WERI-Rb-1 (cell line): ENCODE measurements around the gene CD4.

Experiments used
- DNase-seq: peaks from one replicate; pipeline ENCODE4 v3.0.0-alpha.2; 2020
- H3K27ac ChIP-seq: fragments of 250-450 bp; sonication (Bioruptor Pico); 2 replicates; pipeline ENCODE4 v1.5.1; 2020; ENCODE audit warnings: mild to moderate bottlenecking, moderate library complexity
- H3K27me3 ChIP-seq: fragments of 250-450 bp; sonication (Bioruptor Pico); 2 replicates; pipeline ENCODE4 v1.5.1; 2021; ENCODE audit warnings: mild to moderate bottlenecking, low read depth, moderate library complexity; ENCODE audit not compliant: insufficient read depth, severe bottlenecking
- H3K36me3 ChIP-seq: fragments of 250-450 bp; sonication (Bioruptor Pico); 2 replicates; pipeline ENCODE4 v1.5.1; 2020; ENCODE audit warnings: mild to moderate bottlenecking, moderate library complexity
- H3K4me3 ChIP-seq: 2 replicates; pipeline ENCODE4 v1.5.1; 2011; ENCODE audit warnings: low read depth, mild to moderate bottlenecking, control low read depth, low read length
- H3K9me3 ChIP-seq: fragments of 250-450 bp; sonication (Bioruptor Pico); 2 replicates; pipeline ENCODE4 v1.5.1; 2021; ENCODE audit warnings: mild to moderate bottlenecking, moderate library complexity; ENCODE audit not compliant: severe bottlenecking
- TF ChIP-seq, protein P1 (sequence below): IDR thresholded peaks from 2 replicates; pipeline ENCODE4 v1.5.1; 2011; ENCODE audit warnings: low read depth, mild to moderate bottlenecking, control low read depth, inconsistent platforms, low read length

Gene CD4

DNA sequence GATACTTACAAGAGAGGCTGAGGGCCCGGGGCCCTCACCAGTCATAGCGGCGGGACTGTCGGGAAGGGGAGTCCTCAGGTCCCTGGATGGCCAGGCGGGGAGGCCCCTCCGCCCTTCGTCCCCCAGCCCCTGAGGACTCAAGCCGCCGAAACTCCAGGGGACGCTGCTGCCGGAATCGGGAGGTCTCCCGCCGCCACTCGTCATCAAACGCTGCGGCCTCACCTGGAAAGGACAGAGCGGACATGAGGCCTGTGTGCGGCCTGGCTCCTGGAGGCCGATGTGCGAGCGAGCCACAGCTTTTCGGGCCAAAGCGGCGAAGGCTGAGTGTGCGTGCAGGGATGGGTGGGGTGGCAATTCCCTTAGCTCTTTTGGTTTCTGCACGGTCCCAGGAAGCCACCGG, 40.6 kb upstream of the CD4 start:
- no peak for DNase-seq
- Histone ChIP-seq H3K27ac (no peak overlapping the region), H3K36me3 (peaks cover 72% of the 10 kb centered on the region), H3K9me3 (no peaks in the 10 kb centered on the region), H3K27me3 (no peaks in the 10 kb centered on the region), H3K4me3 (no peak overlapping the region)
- TF ChIP-seq, protein P1, sequence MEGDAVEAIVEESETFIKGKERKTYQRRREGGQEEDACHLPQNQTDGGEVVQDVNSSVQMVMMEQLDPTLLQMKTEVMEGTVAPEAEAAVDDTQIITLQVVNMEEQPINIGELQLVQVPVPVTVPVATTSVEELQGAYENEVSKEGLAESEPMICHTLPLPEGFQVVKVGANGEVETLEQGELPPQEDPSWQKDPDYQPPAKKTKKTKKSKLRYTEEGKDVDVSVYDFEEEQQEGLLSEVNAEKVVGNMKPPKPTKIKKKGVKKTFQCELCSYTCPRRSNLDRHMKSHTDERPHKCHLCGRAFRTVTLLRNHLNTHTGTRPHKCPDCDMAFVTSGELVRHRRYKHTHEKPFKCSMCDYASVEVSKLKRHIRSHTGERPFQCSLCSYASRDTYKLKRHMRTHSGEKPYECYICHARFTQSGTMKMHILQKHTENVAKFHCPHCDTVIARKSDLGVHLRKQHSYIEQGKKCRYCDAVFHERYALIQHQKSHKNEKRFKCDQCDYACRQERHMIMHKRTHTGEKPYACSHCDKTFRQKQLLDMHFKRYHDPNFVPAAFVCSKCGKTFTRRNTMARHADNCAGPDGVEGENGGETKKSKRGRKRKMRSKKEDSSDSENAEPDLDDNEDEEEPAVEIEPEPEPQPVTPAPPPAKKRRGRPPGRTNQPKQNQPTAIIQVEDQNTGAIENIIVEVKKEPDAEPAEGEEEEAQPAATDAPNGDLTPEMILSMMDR = no peak

DNA sequence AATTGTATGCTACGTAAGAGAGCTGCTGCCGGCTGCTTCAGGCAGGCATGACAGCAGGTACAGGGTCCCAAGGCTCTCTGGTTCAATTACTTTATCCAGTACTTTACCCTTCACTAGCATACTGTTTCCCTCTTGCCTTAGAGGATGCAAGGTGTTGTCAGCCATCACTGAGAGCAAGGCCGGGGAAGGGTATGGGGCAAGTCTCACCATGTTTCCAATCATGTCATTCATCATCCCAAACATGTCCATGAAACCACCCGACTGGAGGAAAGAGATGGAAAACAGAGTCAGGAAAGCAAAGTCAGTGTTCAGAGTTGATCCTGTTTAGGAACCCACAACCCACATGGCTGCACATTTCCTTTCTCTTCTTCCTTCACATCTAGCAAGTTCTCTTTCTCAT, 38.8 kb upstream of the CD4 start:
- no peak for DNase-seq
- H3K27me3 ChIP-seq = no peaks in the 10 kb centered on the region
- TF ChIP-seq, protein P1 = no peak
- H3K27ac ChIP-seq = no peak overlapping the region
- no peak overlapping the region for H3K4me3 ChIP-seq
- peaks cover 71% of the 10 kb centered on the region for H3K36me3 ChIP-seq
- no peaks in the 10 kb centered on the region for H3K9me3 ChIP-seq

DNA sequence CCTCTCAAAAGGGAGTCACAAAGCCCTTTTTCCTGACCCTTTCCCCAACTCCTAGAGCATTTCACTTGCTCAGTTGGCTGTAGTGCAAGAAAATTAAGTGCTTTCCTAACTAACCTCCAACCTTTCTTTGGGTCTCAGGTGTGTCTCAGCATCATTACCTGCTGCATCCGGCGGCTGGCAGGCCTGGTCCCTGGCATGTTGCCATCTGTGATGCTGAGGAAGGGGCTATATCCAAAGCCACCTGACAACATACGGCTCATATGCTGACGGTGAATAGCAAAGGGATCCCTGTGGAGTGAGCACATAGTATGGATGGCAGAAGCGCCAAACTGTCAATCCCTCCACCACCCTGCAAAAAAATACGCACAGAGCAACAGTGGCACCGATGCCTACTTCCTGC, 37.6 kb upstream of the CD4 start:
- Histone ChIP-seq H3K27ac (peak overlapping the region; percentile 97), H3K9me3 (no peaks in the 10 kb centered on the region), H3K36me3 (peaks cover 58% of the 10 kb centered on the region), H3K27me3 (no peaks in the 10 kb centered on the region), H3K4me3 (peak overlapping the region; percentile 73; the same call in 1 of the 2 replicates)
- DNase-seq = no peak
- TF ChIP-seq, protein P1 = no peak

DNA sequence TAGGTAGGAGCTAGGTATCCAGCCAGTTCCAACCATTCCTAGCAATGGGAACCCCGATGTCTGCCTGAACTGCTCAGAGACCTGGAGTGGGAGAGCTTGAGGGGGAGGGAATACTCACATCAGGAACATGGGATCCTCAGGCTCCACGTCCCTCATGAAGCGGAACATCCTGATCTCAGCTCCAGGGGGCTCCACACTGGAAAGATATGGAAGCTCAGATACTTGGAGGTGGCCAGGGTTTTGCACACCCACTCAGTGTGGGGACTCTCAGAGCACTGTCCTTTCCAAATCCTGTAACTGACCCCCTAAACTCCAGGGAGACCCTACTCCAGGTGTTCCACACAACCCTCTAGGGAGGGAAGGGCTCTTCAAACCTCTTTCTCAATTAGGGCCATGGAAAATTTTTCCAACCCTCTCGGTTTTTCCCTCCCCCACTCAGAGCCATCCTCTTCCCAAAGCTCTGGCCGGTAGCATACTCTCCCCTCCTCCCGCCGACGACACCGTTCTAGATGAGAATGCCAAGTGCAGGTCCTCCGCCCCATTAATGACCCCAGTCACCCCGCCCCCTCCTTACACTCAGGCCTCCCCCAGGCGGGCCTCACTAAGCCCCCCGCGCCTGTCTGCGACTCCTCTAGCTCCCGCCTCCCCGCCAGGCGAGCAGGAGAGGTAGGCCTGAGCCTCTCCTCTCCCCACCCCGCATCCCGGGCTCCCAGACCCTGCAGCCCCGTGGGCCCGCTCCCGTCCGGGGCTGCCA, 37.0 kb upstream of the CD4 start:
- Histone ChIP-seq H3K4me3 (peak overlapping the region; percentile 73), H3K9me3 (no peaks in the 10 kb centered on the region), H3K27ac (peak overlapping the region; percentile 97), H3K27me3 (no peaks in the 10 kb centered on the region), H3K36me3 (peaks cover 52% of the 10 kb centered on the region)
- TF ChIP-seq, protein P1 = peak; percentile 43; the same call in 1 of the 2 replicates
- peak; percentile 72 for DNase-seq

DNA sequence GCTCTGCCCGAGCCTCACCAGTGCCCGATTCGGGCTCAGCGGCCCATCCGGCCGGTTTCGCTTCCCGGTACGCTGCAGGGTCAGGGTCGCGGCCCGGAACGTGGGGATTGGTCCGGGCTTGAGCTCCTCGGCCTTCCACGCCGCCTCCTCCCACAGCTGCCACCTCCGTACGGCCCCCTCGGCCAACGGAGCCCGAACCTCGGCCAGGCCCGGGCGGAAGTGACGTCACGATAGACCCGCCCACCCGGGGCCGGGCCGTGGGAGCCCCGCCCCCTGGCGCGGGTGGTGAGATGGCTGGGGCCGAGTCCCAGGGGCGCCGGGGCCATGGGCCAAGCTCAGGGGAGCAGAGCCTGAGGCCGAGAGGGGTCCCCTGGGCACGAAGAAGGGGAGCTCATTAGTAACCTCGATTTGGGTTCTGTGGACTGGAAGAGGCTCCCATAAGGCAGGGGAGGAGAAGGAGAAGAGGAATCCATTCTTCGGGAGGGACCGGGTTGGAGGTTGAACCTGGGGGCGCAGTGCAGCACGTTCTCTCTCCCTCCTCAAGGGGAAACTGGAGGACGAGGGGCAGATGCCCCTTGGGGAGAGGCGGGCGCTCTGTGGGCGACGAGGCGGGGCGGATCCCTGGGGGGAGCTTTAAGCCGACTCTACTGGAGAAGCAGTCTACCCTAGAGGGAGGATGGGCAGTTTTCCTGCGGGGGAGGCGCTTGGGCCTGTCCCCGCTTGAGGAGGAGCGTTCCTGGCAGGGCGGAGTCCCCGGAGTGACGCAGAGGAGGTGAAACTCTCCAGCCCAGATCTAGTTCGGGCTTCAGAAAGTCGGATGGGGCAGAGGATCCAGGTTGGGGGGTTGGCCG, 36.2 kb upstream of the CD4 start, which contains the start of gene MLF2:
TSS of gene MLF2 (minus strand) at position 221 of the 851 bp plus-strand sequence. CDS start 807 bp downstream, outside the sequence.
- Histone ChIP-seq H3K36me3 (peaks cover 44% of the 10 kb centered on the region), H3K27me3 (no peaks in the 10 kb centered on the region), H3K4me3 (peak within 1 kb of the TSS; percentile 73), H3K9me3 (no peaks in the 10 kb centered on the region), H3K27ac (peak within 1 kb of the TSS; percentile 97)
- TF ChIP-seq, protein P1 = peak; percentile 92
- DNase-seq = peak; percentile 99
